GM21825 (cell line): ENCODE data around the gene UBE2J2.
"Not testable (repeated sequence)": the region's sequence is repeated elsewhere in the genome, so short reads cannot be mapped to it uniquely, and the experiment has no call there.

Experiments
- ATAC-seq: cut with Tn5 transposase; IDR thresholded peaks from one replicate; pipeline ENCODE4 v1.9.1; 2021; ENCODE audit warnings: mild to moderate bottlenecking, moderate library complexity; ENCODE audit not compliant: unreplicated experiment

Gene UBE2J2

DNA sequence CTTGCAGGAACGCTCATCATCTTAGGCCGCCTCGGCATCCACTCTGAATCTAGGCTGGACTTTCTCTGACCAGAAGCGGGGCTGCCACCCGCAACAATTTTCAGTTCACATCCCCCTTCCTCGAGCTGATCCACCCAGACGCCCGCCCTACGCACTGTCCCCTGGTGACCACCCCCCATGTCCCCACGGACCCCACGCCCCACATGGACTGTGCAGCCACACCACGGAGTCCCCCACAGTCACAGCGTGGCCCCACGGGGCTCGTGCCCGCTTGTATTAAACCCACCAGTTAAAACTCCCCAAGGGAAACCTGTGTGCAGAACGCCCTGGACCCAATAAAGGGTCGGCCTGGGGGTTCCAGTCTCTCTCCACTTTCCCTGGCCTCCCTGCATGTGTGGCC, 14.1 kb downstream of the UBE2J2 start:
- no peak for ATAC-seq

DNA sequence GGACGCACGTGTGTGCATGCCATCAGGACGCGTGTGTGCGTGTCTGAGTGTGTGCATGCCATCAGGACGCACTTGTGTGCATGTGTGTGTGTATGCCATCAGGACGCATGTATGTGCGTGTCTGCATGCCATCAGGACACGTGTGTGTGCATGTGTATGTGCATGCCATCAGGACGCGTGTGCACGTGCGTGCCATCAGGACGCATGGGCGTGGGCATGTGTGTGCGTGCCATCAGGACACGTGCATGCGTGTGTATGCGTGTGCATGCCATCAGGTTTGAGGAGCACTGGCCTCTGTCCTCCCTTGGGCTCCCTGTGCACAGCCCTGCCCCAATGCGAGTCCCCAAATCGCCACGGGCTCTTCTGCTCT, 14.6 kb downstream of the UBE2J2 start:
- no peak for ATAC-seq

DNA sequence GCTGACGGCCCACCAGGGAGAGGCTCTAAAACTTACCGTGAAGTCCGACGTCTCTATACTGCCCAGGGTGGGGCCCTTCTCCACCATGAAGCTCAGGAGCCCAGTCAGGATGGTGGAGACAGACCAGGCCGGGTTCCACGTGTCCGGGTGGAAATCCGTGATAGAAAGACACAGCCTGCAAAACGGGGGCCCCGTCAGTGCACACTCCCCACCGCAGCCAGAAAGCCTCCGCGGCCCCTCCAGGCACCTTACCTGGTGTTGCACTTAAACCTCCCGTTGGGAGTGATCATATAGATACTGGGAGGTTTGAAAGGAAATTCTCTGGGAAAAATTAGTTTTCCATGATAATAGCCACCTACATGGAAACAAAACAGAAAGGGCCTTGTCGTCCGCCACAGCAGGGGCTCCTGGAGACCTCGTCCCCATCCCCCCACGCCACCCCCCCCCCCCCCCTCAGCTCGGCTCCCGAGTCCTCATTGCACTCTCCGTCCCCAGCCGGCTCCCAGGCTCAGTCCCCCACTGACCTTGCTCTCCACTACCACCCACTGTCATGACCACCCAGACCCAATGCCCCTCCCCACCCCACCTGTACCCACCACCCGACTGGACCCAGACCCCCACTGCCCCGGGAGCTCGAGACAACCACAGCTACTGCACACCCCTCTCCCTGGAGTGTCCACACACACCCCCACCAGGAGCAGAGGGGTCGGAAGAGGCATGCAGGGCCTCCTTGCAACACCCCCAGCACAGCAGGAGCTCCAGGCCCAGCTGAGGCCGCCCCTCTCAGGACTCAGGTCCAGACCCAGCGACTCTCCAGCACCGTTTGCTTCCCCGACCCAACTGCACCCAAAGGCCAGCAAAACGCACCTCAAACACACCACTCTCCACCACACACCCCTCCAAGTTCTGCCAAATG, 16.4 kb downstream of the UBE2J2 start:
- no peak for ATAC-seq

DNA sequence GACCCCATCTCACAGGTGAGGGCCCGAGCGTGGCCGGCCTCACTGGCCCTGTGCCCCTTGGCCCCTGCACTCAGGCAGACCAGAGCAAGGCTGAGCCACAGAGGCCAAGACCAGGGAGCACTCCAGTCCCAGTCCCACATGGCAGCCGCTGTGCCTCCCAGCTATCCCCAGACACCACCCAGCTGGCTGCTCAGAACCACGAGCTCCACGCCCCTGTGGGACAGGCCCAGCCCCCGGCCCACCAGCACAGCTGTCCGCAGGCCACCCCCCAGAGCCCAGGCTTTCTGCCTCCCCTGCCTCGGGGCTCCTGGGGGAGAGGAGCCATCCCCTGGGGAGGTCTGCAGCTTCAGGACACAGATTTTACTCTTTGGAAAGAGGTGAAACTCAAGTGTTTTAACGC, 18.0 kb downstream of the UBE2J2 start:
- no peak for ATAC-seq

DNA sequence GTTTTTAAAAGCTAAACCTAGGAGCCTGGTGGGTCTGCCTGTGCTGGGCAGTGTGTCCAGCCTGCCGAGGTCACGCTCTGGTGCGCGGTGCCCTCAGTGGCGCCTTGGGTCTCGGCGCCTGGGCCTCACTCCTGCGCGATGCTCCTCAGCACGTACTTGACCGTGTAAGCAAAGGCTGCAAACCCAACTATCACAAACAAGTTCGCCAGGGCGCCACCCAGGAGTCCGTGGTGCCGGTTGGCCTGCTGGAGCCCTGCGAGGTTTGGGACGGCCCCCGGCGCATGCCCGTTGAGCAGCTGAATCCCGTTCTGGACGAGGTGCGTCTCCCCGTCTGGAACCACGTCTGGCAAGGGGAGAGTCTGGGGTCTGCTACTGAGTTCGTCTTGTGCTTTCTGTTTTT, 18.6 kb downstream of the UBE2J2 start:
- ATAC-seq, result no peak

DNA sequence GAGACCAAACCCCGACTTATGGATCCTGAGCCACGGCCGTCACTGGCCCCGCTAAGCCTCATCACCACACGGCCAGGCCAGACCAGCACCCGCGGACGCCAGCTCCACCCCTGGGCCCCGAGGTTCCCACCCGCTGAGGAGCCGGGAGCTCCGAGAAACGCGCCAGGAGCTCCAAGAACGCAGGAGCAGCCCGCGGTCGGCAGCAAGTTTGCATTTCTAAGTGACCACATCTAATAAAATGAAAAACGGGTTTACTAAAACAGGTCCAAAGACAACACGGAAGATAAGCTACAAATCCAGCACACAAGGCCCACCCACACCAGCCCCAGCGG, 19.0 kb downstream of the UBE2J2 start:
- no peak for ATAC-seq

DNA sequence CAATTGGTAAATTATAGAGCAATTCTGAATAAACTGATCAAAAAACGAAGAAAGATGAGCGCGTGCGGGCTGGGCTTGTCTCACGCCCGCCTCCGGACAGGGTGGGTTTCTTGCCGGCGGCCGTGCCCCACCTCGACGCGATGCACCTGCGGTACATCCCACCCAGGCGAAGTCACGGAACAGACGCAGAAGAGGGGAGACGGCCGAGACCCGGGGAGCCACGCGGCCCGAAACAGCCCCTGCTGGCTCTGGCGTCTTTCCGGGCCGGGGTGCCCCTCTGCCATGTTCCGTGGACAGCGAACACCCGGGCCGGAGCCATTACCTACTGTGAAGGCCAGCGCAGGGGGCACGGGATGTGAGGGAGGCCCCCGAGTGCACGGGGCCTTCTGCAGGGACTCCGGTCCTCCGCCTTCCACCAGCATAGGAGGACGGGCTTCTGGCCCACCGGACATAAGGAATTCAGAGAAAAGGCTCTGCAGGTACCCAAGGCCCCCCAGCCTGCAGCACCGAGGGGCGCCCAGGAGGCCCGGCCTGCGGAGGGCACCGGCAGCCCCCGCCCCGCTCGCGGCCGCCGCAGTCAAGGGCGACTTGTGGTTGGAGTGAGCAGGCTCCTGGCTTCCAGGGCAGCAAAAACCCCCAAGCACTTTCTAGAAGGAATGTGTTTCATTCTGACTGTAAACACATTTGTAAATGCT, 19.5 kb downstream of the UBE2J2 start:
- no peak for ATAC-seq

DNA sequence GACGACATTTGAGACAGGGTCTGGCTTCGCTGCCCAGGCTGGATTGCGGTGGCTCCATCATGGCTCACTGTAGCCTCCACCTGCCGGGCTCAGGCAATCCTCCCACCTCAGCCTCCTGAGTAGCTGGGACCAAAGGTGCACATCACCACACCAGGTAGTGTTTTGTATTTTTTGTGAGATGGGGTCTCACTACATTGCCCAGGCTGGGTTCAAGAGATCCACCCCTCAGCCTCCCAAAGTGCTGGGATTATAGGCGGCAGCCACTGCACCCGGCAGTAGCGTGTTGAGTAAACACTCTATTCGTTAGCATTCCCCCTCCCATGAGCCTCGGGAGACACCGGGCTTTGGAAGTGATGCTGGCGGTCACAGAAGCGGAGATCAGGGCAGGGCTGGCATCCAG, 20.3 kb downstream of the UBE2J2 start:
- no peak for ATAC-seq

DNA sequence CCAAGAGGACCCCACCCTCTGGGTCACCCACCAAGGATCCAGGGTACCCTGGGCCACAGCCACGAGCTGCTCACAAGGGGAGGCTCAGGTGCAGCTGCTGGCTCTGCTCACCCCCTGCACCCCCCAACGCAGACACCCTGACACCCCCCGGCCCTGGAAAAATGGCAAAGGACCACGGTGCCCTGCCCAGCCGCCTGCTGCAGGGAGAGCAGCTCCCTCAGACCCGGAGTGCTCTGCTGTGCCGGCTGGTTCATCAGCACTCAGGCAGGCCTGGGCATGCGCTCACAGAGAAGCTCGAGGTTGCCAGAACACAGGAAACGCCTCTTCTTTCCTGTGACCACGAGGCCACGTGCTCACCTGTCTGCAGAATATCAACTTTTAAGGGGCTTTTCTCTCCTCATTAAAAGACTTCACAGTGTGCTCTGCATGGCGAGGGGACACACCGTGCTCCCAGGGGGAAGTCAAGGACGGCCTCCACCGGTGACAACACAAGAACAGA, 22.8 kb downstream of the UBE2J2 start:
- ATAC-seq, result no peak

DNA sequence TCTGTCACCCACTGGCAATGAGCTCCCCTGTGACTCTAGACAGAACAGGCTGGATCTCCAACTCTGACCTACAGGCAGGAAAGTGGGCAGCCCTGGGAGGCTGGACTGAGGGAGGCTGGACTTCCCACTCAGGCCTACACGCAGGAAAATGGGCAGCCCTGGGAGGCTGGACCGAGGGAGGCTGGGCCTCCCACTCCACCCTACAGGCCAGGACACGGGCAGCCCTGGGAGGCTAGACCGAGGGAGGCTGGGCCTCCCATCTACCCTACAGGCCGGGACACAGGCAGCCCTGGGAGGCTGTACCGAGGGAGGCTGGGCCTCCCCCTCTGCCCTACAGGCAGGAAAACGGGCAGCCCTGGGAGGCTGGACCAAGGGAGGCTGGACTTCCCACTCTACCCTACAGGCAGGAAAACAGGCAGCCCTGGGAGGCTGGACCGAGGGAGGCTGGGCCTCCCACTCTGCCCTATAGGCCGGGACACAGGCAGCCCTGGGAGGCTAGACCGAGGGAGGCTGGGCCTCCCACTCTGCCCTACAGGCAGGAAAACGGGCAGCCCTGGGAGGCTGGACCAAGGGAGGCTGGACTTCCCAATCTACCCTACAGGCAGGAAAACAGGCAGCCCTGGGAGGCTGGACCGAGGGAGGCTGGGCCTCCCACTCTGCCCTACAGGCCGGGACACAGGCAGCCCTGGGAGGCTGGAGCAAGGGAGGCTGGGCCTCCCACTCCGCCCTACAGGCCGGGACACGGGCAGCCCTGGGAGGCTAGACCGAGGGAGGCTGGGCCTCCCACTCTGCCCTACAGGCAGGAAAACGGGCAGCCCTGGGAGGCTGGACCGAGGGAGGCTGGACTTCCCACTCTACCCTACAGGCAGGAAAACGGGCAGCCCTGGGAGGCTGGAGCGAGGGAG, 25.4 kb downstream of the UBE2J2 start:
- not testable (repeated sequence) for ATAC-seq

DNA sequence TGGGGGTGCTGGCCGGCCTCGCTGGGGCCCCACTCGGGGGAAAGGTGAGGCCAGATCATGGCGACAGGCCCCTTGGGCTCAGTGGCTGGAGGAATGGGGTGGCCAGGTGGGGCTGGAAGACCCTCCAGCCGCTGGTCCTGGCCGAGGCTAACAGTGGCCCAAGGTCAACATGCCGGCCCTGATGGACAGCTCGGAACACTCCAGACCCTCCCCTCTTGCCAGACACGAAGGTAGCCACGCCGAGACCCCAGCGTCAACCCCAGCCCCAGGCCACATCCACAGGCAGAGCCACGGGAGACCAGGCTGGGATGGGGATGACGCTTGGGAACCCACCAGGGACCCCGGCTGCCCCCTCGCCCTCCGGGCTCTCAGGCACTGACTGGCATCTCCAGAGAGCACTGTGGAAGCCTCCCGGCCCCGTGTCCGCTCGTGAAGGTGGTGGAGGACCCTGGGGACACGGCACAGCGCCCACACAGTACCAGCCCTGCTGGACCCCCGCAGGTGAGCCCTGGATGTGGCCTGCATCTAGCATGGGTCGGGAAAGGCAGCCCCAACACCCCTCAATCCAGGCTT, 26.2 kb downstream of the UBE2J2 start:
- no peak for ATAC-seq

DNA sequence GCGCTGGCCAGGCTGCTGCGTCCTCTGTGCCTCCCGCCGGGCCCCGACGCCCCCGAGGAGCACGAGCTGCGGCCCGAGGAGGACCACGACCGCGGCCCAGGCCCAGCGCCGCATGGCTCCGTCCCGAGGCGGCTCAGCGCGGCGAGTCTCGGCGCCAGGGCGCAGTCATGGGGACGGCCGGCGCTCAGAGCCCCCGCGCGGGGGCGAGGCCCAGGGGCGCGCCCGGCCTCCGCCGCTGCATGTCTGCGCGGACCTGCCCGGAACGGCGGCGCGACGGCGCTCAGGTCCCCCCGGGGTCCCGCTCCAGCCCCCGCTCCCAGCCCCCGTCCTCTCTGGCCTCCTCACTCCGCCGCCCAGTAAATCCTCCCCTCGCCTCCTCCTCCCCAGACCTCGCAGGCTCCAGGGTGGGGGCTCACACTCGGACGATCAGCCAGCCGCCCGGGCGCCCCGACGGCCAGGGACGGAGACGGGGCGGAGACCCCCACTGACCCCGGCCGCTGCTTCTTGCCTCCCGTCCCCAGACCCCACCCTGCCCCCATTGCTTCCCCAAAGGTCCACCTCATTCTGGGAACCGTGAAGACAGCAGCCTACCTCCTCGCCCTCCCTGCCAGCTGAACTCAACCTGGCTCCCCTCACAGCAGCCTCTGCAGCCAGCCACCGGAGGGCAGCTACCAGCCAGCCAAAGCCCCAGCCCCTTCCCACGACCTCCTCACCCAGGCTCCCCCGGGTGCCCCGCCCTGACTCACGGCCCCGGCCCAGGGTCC, 26.9 kb downstream of the UBE2J2 start, which contains the start of gene C1QTNF12:
Gene C1QTNF12 (minus strand): TSS at position 146 of the 764 bp plus-strand sequence. CDS start 32 bp downstream, at position 114.
- ATAC-seq, result no peak

DNA sequence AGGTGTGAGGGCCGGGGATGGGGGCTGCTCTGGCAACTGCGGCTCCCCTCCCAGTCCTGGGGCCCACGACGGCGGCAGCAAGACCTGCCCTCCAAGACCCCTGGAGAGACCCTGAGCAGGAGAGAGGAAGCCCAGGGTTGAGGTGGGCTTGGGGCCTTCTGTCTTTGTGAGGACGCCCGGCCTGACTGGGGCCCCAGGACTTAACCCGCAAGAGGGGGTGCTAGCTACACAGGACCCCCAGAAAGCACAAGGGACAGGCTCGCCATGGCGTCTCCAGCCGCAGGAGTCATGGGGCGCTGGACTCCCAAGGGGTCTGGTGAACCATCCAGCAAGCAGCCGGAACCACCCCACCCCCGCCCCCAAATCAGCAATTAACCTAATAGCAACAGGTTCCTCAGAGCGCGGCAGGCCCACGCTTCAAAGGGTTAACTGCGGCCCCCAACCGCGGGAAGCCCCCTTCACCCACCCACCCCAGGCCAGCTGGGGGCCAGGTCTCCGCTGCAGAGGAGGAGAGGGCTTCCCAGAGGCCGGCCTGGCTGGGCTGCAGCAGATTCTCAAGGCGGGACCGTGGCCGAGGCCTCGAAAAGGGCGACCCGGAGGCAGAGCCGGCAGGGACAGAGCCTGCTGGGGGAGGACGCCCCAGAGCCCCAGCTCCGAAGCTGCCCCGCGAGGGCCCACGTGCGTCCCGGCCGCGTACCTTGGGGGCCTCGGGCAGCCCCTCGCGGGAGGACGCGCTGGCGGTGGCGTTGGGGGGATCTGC, 27.7 kb downstream of the UBE2J2 start:
- ATAC-seq, result no peak

DNA sequence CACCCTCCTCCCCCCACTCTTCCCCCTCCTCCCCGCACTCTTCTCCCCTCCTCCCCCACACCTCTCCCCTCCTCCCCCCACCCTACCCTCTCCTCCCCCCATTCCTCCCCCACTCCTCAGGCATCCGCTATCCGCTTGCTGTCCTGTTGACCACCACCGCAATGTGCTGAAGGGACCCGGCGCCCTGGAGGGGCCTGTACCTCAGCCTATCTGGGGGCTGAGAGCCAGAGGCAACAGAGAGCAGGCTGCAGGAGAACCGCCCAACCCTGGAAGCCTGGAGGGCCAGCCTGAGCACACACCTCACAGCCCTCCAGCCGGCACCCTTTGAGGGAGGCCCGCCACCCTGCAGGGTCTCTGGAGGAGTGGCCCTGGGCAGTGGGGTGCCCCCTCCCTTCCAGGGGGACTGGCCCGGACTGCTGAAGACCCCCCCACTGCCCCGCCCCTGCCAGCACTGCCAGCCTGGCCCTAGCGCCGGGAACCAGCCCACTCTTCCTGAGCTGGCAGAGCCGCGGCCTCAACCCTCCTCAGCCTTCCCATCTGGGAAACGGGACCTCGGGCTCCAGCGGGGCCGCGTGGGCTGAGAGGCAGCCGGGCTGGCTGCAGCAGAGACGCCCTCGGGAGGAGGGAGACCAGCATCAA, 28.4 kb downstream of the UBE2J2 start:
- no peak for ATAC-seq

DNA sequence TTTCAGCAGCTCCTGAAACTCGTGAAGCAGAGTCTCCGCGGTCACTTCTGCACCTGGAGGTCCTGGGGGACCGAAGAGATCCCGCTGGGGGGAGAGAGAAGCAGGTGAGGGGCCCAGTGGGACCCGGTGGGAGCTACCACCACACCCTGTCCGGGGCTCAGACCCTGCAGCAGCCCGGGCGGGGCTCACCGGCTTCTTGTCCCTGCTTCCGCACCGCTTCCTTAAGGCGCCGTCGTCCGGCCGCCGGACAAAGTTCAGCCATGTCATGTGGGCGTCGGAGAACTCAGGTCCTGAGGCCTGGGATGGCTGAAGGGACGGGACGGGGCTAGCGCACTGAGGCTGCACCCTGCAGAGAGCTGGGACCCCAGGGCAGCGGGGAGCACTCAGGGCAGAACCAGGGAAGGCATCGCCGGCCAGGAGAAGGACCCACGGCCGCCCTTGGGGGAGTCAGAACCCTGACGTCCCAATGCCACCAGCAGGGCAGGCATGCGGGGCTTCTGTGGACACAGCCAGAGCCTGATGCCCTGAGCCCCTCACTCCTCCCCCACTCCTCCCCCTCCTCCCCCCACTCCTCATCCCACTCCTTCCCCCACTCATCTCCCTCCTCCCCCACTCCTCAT, 29.4 kb downstream of the UBE2J2 start:
- ATAC-seq, result no peak

DNA sequence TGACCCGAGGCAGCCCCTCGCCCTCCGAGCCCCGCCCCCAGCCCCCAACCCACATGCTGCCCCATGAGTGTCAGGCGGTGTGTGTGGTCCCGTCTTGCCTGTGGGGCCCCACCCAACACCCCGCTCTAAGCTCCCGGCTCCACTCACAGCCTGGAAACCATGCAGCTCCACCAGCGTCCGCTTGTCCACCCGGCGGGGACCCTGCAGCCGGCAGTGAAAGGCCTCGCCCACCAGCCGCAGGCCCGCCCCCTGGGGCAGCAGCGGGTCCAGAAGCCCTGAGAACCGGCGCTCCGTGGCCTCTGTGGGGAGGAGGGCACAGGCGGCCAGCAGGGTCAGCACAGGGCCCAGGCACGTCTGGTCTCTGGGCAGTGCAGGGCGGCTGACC, 29.9 kb downstream of the UBE2J2 start:
- ATAC-seq, result no peak

DNA sequence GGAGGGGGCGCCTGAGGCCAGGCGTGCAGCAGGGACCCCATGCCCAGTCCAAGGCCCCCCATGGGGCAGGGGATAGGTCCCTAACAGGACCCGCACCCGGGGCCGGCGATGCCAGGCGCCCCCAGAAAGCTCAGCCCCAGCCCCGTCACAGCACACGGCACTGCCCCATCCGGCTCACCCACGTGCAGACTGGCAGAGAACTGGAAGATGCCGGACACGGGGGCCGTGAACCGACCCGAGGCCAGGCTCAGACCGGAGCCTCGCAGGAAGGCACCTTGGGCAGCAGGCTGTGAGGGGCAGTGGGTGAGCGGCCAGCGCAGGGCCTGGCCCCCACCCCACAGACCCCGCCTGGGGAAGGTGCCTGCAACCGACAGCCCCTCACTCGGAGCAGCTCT, 30.4 kb downstream of the UBE2J2 start:
- ATAC-seq, result no peak

DNA sequence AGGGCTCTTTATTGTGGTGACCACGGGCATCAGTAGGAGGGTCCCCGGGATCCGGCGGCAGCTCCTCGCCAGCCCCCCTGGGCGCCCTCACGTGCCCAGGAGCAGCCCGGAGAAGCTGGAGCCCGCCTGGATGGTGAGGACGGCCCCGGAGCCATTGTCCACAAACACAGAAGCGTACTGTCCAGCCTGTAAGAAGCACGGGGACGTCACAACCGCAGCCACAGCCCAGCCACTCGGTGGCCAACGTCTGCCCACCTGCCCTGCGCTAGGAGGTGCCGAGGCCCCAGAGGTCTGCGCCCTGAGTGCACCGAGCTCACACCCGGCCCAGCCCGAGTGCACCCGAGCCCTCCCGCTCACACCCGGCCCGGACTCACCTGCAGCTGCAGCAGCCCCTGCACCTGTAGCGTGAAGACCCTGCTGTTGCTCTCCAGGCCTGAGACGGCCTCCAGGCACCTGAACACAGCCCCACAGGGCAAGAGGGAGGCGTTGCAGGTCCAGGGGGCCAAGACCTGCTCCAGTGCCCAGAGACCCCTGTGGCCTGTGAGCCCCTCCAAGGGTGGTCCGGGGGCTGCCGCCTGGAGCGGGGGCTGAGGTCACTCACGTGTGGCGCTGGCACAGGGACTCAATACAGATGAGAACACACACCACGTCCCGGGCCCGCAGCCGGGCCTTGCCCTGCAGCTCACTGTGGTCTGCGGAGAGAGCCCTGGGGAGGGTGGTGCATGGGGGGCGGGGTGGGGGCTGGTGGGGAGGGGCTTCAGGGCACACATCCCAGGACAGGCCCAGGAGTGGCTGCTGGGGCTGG, 31.0 kb downstream of the UBE2J2 start:
- no peak for ATAC-seq
